Neural cell (in vitro differentiated cells): ENCODE data around the gene BPI.

Source experiments
- EP300 ChIP-seq: fragments of 450-650 bp; conservative IDR thresholded peaks from 2 replicates; pipeline ENCODE4 v1.6.1; 2014; ENCODE audit warnings: antibody characterized with exemption, mild to moderate bottlenecking, moderate library complexity; ENCODE audit not compliant: poor library complexity, severe bottlenecking
- EZH2 ChIP-seq: fragments of 200-600, 300-800 bp; shearing (Covaris generic), sonication (generic); IDR thresholded peaks from 2 replicates; pipeline ENCODE4 v1.6.1; 2014; ENCODE audit warnings: antibody characterized with exemption, low read length, borderline replicate concordance, mild to moderate bottlenecking; ENCODE audit not compliant: insufficient read depth, poor library complexity, severe bottlenecking
- MXI1 ChIP-seq: fragments of 450-650 bp; conservative IDR thresholded peaks from 2 replicates; pipeline ENCODE4 v1.6.1; 2014; ENCODE audit warnings: antibody characterized with exemption, mild to moderate bottlenecking; ENCODE audit not compliant: poor library complexity, severe bottlenecking
- POLR2AphosphoS5 ChIP-seq: IDR thresholded peaks from 2 replicates; pipeline ENCODE4 v1.6.1; 2012
- TF ChIP-seq, protein P1 (sequence below): fragments of 450-650 bp; IDR thresholded peaks from 2 replicates; pipeline ENCODE4 v1.5.1; 2014; ENCODE audit warnings: antibody characterized with exemption, mild to moderate bottlenecking, moderate library complexity; ENCODE audit not compliant: poor library complexity, severe bottlenecking
- TF ChIP-seq, protein P2 (sequence below): IDR thresholded peaks from 2 replicates; pipeline ENCODE4 v1.6.1; 2012; ENCODE audit warnings: borderline replicate concordance

DNA sequence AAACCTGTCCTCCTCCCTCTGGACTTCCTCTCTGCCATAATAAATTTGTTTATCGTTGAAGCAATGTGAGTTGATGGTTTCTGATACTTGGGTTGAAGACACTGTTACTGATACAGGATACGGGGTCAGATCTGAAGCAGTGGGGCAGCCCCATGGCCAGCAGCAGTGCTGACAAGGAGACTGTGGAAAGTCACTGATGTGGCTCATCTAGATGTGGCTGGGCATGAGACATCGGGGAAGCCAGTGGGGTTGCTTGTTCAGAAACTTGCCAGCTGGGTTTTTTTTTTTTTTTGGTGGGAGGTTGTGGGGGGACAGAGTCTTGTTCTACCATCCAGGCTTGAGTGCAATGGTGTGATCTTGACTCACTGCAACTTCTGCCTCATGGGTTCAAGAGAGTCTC is 2.6 kb upstream of the BPI start:
- TF ChIP-seq, protein P1, sequence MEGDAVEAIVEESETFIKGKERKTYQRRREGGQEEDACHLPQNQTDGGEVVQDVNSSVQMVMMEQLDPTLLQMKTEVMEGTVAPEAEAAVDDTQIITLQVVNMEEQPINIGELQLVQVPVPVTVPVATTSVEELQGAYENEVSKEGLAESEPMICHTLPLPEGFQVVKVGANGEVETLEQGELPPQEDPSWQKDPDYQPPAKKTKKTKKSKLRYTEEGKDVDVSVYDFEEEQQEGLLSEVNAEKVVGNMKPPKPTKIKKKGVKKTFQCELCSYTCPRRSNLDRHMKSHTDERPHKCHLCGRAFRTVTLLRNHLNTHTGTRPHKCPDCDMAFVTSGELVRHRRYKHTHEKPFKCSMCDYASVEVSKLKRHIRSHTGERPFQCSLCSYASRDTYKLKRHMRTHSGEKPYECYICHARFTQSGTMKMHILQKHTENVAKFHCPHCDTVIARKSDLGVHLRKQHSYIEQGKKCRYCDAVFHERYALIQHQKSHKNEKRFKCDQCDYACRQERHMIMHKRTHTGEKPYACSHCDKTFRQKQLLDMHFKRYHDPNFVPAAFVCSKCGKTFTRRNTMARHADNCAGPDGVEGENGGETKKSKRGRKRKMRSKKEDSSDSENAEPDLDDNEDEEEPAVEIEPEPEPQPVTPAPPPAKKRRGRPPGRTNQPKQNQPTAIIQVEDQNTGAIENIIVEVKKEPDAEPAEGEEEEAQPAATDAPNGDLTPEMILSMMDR, result no peak
- TF ChIP-seq POLR2AphosphoS5, result no peak
- TF ChIP-seq, protein P2, sequence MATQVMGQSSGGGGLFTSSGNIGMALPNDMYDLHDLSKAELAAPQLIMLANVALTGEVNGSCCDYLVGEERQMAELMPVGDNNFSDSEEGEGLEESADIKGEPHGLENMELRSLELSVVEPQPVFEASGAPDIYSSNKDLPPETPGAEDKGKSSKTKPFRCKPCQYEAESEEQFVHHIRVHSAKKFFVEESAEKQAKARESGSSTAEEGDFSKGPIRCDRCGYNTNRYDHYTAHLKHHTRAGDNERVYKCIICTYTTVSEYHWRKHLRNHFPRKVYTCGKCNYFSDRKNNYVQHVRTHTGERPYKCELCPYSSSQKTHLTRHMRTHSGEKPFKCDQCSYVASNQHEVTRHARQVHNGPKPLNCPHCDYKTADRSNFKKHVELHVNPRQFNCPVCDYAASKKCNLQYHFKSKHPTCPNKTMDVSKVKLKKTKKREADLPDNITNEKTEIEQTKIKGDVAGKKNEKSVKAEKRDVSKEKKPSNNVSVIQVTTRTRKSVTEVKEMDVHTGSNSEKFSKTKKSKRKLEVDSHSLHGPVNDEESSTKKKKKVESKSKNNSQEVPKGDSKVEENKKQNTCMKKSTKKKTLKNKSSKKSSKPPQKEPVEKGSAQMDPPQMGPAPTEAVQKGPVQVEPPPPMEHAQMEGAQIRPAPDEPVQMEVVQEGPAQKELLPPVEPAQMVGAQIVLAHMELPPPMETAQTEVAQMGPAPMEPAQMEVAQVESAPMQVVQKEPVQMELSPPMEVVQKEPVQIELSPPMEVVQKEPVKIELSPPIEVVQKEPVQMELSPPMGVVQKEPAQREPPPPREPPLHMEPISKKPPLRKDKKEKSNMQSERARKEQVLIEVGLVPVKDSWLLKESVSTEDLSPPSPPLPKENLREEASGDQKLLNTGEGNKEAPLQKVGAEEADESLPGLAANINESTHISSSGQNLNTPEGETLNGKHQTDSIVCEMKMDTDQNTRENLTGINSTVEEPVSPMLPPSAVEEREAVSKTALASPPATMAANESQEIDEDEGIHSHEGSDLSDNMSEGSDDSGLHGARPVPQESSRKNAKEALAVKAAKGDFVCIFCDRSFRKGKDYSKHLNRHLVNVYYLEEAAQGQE, result no peak
- no peak for TF ChIP-seq EZH2
- no peak for TF ChIP-seq MXI1
- TF ChIP-seq EP300, result no peak
